ENCODE data around the gene KLF15.

KLF15 gene

GRCh38 chr3:126361211-126361610, 4.0 kb upstream of the KLF15 start:
- no peak for DNase-seq (ENCODE audit: low read depth in 2 of 3, low spot score in 2 of 3)

- DNase-seq (ENCODE audit: low read depth in 2 of 3, low spot score in 2 of 3) = no peak
These were observed 3.5 kb upstream of the KLF15 start for GRCh38 chr3:126360714-126361060.

- no peak for DNase-seq (ENCODE audit: low read depth in 2 of 3, low spot score in 2 of 3)
These were observed 3.0 kb upstream of the KLF15 start for GRCh38 chr3:126360046-126360713.

- no peak for DNase-seq (ENCODE audit: low read depth in 2 of 3, low spot score in 2 of 3)
These were observed 1.6 kb upstream of the KLF15 start for GRCh38 chr3:126358816-126359181.

- no peak for DNase-seq (ENCODE audit: low read depth in 2 of 3, low spot score in 2 of 3)
These were observed 1.0 kb upstream of the KLF15 start for GRCh38 chr3:126358038-126358815.

- DNase-seq (ENCODE audit: low read depth in 2 of 3, low spot score in 2 of 3) = no peak
These were observed 589 bp downstream of the KLF15 start for GRCh38 chr3:126356373-126357264.

- DNase-seq (ENCODE audit: low read depth in 2 of 3, low spot score in 2 of 3) = no peak
These were observed 1.3 kb downstream of the KLF15 start for GRCh38 chr3:126355777-126356372.

- DNase-seq (ENCODE audit: low read depth in 2 of 3, low spot score in 2 of 3) = no peak
These were observed 2.0 kb downstream of the KLF15 start for GRCh38 chr3:126355251-126355650.

- no peak for DNase-seq (ENCODE audit: low read depth in 2 of 3, low spot score in 2 of 3)
These were observed 2.4 kb downstream of the KLF15 start for GRCh38 chr3:126354776-126355175.

GRCh38 chr3:126353694-126354321, 3.4 kb downstream of the KLF15 start:
- DNase-seq (ENCODE audit: low read depth in 2 of 3, low spot score in 2 of 3) = no peak

GRCh38 chr3:126352476-126353454, 4.4 kb downstream of the KLF15 start:
- no peak for DNase-seq (ENCODE audit: low read depth in 2 of 3, low spot score in 2 of 3)

- DNase-seq (ENCODE audit: low read depth in 2 of 3, low spot score in 2 of 3) = no peak
These were observed 5.3 kb downstream of the KLF15 start for GRCh38 chr3:126351771-126352475.

GRCh38 chr3:126351086-126351770, 6.0 kb downstream of the KLF15 start:
- no peak for DNase-seq (ENCODE audit: low read depth in 2 of 3, low spot score in 2 of 3)

GRCh38 chr3:126350502-126351085, 6.6 kb downstream of the KLF15 start:
- DNase-seq (ENCODE audit: low read depth in 2 of 3, low spot score in 2 of 3) = no peak

- DNase-seq (ENCODE audit: low read depth in 2 of 3, low spot score in 2 of 3) = no peak
These were observed 7.4 kb downstream of the KLF15 start for GRCh38 chr3:126349611-126350501.

GRCh38 chr3:126349071-126349470, 8.1 kb downstream of the KLF15 start:
- no peak for DNase-seq (ENCODE audit: low read depth in 2 of 3, low spot score in 2 of 3)

GRCh38 chr3:126348308-126348920, 8.8 kb downstream of the KLF15 start:
- no peak for DNase-seq (ENCODE audit: low read depth in 2 of 3, low spot score in 2 of 3)
